Putamen (tissue), 1 donor: ENCODE data around the gene GLRX2.

Source experiments
- DNase-seq: peaks from one replicate; pipeline ENCODE4 v3.0.0-alpha.2; 2016; ENCODE audit warnings: low spot score

The GLRX2 gene

DNA sequence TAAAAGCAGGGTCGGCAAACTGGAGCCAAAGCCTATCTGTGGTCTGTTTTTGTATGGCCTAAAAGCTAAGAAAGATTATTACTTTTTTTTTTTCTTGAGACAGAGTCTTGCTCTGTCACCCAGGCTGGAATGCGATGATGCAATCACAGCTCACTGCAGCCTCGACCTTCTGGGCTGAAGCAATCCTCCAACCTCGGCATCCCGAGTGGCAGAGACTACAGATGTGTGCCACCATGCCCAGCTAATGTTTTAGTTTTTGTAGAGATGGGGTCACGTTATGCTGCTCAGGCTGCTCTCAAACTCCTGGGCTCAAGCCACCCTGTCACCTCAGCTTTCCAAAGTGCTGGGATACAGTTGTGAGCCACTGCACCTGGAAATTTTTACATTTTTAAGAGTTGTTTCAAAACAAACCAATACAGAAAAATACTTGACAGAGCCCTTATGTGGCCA lies 6.5 kb upstream of the GLRX2 start:
- no peak for DNase-seq

DNA sequence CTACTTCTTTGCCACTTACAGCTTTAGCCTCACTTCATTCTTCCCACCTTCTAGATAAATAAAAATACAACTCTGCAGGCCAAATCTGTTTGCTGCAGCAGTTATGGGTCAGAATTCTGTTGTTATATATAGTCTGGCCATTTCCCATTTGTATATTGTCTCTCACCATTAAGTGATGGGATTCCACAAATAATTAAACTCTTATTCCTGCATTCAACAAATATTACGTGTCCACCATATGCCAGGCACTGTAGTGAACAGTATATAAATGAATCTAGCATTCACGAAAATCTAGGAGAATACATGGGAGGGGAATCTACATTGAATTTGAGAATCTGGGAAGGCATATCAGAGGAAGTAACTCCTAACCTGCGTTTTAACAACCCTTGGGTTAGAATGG lies 5.7 kb upstream of the GLRX2 start:
- no peak for DNase-seq

DNA sequence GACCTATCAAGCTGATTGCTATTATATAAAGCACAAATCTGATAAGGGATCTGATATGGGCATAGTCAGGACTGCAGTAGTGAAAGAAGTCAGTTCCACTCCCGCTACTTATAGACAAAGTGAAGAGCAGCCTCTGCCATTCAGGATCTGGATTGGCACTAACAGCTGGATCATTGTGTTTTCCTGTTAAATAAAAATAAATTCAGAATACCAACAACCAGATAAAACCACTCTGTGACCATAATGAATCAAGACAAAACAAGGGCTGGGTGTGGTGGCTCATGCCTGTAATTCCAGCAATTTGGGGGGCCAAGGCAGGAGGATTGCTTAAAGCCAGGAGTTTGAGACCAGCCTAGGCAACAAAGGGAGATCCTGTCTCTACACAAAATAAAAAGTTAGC lies 5.0 kb upstream of the GLRX2 start:
- no peak for DNase-seq

DNA sequence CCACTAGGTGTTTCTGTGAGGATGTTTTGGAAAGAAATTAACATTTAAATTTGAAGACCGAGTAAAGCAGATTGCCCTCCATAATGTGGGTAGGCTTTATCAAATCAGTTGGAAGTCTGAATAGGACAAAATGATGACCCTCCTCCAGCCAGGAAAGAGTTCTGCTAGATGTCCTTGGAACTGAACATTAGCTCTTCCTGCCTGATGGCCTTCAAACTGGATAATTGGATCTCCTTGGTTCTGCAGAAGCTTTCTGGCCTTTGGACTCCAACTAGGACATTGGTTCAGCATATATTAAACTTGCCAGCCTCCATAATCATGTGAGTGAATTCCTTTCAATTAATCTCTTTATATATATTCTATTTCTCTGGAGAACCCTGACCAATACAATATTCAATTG lies 4.4 kb upstream of the GLRX2 start:
- no peak for DNase-seq

DNA sequence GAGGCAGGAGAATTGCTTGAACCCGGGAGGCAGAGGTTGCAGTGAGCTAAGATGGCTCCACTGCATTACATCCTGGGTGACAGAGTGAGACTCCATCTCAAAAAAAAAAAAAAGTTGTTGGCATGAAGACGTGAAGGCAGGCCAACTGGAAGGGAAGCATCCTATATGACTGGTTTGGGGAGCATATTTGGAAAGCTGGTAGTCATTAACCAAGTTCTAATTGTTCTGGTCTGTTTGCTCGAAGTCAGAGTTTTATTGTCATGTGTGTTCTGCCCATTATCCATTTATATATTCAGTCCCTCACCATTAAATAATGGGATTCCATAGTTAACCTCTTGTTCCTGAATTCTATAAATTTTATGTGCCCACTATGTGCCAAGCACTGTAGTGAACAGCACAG lies 3.3 kb upstream of the GLRX2 start:
- DNase-seq, result no peak

DNA sequence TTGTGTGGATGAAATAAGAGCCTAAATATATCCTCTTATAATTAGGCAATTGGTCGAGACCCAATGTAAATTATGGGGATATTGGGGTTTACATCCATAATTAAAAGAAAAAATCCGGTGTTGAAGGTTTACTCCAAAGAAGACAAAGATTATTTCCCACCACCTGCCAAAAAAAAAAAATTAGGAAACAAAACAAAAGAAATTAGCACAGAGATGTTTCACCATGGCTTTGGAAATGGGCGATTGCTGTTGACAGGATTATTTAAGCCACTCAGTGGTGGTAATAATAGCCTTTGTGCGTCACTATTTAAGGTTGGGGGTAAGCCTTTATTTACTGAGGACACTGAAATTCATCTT lies 585 bp upstream of the GLRX2 start:
- DNase-seq, result no peak

DNA sequence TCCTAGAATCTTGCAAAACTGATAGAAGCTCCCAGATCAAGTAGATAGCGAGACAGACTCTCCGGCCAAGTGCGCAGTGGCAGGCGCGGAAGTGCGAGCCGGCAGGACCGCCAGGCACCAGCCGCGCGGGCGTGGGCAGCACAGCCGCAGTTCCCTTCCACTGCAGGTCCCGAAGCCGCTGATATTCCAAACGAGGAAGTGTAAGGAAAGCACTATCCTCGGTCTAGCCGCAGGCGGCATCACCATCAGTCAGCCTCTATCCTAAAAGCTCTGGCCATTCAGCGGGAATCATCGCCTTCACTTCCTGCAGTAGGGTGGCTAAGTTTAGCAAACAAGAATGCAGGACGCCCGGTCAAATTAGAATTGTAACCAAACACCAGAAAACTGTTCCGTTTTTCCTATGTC lies 710 bp downstream of the GLRX2 start:
- peak; percentile 35 for DNase-seq

DNA sequence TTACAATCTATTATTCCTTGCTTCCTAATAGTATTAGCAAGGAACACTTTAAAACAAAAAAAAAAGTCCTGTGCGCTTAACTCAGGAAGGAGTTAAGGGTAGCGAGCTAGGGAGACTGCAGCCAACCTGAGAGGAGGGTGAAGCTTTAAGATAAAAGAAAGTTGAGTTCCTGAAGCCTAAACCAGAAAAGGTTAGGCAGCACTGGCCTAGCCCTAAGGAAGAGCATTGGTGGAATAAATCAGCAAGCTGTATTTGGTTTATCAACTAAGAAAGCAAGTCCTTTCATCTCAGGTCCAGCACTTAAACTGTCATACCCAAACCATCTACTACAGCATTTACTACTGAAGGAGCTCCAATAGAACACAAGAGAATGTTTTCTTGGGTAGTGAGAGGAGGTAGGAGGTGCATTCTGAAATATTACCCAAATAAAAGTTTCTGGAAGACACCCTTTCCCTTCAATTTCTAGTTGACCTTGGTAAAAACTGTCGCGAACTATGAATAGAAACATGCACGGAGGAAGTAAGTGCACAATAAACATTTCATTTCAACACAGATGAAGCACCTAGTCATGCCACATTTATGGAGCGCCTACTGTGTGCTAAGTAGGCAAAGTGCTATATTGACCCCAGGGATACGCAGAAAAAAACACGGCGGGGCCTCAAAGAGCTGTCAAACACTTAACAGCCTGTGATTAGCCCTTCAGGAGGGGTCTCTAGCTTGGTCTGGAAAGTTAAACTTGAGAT lies 1.3 kb downstream of the GLRX2 start:
- no peak for DNase-seq

DNA sequence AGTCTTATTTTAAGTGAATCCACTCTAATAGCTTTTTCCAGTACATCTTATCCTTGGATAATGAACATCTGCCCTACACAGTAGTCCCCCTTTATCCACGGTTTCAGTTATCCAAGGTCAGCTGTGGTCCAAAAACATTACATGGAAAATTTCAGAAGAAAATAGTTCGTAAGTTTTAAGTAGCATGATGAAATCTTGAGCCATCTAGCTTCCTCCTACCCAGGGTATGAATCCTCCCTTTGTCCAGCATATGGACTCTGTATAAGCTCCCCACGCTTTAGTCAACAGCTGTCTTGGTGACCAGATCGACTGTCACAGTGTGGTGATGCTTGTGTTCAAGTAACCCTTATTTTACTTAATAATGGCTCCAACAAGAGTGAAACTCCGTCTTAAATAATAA lies 2.6 kb downstream of the GLRX2 start:
- no peak for DNase-seq

DNA sequence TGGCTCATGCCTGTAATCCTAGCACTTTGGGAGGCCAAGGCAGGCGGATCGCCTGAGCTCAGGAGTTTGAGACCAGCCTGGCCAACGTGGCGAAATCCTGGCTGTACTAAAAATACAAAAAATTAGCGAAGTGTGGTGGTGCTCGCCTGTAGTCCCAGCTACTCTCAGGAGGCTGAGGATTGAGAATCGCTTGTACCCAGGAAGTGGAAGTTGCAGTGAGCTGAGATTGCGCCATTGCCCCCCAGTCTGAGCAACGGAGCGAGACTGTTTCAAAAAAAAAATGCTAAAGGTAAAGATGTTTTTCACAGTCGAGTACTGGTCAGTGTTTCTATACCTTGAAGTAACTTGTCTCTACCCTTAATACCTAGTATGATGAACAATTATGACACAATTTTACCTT lies 11.1 kb downstream of the GLRX2 start:
- no peak for DNase-seq

DNA sequence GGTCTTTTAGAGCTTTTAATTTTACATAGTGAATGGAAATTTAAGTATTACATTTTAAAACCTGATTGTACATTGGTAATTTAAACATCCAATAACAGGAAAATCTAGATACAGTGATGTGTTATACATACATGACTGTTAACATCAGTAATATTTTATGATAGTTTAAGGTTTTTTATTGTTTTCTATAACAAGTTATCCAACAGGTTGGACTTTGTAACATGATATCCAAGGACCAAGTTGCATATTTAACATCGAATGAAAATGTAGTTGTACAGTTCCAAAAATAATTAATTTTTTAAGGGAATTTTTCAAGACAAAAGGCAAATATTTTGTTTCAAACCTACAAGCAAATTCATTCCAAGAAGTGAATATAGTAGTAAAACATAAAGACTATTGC lies 14.3 kb downstream of the GLRX2 start:
- no peak for DNase-seq

DNA sequence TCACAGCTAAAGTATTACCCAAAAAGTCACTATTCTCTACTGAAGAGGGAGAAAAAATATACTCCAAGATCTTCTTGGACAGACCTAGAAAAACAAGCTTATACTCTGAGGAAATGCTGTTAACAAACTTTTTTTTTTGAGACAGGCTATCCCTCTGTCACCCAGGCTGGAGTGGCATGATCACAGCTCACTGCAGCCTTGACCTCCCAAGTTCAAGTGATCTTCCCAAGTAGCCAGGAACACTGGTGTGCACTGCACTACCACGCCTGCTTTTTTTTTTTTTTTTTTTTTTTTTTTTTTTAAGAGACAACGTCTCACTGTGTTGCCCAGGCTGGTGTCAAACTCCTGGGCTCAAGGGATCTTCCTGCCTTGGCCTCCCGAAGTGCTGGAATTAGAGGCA lies 17.3 kb downstream of the GLRX2 start:
- DNase-seq, result no peak

DNA sequence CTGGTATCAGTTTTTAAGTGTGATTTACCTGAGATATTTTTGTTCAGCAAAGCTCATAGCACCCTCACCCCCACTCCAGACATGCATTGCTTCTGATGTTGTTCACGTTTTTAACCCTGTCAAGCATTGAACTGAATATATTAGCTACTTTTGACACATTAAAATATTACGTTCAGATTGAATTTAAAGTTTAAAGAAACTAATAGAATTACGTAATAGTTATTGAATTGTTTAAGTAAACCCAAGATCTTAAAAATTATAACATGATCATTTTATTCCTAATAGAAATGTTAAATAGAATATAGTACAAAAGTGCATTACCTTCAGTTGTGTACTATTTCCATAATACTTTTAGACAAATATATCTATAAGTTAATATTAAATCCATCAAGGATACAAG lies 18.9 kb downstream of the GLRX2 start:
- no peak for DNase-seq

DNA sequence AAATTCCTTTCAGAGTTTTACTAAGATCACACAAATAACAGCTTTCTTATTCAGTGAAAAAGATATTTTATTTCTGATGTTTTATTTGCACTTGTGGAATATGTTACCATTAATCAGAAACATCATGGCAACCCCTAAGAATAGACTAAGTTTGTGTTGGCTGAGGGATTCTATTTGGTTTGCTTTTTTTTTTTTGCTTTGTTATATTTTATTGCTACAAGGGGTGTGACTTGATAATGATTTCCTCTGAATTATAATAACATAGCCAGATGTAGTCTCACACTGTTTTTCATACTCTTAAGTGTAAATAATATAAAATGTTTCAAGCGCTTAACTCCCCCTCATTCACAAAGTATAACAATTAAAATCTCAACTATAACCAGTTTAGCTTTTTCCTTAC lies 20.0 kb downstream of the GLRX2 start:
- DNase-seq, result no peak

DNA sequence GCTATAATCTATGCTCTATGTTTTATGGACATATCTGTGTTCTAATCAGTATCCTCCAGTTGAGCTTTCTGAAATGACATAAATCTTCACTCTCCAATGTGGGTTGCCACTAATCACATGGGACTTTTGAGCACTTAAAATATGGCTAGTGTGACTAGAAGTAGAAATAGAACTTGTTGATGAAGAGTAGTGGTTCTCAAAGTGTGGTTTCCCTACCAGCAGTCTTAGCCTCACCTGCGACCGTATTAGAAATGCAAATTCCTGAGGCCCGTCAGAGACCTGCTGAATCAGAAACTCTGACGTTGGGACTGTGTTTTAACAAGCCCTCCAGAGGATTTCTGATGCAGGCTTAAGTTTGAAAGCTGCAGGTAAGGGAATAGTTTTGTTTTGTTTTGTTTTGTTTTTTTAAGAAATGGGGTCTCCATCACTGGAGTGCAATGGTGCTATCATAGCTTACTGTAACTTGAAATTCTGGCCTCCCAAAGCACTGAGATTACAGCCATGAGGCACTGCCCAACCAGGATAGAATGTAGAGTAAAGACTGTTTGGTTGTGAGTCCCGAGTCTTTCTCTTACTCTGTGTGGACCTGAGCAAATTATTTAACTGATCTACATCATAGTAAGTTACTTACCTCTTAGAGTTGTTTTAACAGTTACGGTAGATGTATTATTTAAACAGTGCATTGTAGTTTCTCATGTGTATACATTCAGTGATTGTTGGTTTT lies 21.7 kb downstream of the GLRX2 start:
- no peak for DNase-seq

DNA sequence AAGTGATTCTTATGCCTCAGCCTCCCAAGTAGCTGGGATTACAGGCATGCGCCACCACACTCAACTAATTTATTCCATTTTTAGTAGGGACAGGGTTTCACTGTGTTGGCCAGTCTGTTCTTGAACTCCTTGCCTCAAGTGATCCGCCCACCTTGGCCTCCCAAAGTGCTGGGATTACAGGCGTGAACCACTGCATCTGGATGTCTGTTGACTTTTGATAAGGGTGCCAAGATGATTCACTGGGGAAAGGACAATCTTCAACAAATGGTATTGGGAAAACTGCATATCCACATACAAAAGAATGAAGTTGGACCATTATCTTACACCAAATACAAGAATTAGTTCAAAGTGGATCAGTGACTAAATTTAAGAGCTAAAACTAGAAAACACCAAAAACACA lies 26.0 kb downstream of the GLRX2 start:
- DNase-seq, result no peak

DNA sequence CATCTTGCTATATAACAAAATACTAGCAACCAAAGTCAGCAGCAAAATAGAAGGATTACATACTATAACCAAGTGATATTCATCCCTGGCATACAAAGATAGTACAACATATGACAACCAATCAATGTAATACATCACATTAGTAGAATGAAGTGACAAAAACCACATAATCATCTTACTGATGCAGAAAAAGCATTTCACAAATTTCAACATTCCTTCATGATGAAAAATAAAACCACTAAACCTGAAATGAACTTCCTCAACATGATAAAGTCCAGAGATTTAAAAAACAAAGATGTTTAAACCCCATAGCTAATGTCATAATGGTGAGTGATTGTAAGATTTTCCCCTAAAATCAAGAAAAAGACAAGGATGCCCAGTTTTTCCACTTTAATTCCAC lies 27.2 kb downstream of the GLRX2 start:
- no peak for DNase-seq

DNA sequence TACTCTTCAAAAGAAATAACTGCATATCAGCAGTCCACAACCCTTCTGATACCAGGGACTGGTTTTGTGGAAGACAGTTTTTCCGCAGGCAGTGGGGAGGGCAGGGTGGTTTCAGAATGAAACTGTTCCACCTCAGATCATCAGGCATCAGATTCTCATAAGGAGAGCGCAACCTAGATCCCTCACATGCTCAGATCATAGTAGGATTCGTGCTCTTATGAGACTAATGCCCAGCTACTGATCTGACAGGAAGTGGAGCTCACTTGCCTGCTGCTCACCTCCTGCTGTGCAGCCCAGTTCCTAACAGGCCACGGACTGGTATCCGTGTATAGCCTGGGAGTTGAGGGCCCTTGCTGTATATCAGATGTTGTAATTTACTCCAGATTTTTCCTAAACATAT lies 34.3 kb downstream of the GLRX2 start:
- no peak for DNase-seq

DNA sequence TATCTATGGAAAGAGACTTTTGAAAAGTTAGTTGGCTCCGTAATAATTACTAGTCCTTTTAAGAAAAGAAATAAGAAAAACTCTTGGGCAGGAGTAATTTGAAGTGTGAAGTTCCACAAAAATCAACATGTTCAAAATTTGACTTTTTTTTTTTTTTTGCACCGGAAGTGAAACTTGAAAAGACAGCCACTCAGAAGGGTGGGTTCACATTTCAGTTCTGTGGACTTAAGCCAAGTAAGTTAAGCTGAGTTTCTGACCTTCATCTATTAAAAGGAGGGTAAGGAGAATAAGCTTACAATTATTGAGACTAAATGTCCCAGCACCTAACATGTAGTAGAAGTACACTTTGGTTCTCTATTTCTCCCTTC lies 34.8 kb downstream of the GLRX2 start:
- DNase-seq, result no peak

DNA sequence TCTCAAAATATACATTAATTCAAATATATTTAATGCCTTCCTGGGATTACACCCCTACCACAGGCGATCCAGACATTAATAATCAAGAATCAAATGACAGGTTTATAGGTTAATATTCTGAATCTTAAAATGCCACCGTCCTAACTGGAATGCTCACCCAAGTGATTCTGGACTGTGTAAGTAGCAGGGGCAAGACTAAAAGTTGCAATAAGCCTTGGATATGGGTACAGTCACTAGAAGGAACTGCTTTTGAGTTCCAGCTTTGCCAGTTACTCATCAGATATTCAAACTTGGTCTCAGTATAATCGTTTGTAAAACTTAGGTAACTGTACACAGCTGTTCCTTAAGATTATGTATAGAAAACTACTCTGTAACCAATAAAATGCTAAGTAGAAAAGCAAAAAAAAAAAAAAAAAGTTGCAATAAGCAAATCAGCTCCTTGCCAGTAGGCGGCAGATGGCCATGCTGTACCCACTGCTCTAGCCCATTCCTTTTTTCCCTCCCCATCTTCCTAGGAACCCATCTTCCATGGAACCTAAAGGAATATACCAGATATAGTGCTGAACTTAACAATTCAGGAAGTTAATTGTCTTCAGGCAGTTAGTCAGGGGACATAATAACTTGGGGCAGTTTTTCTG lies 35.3 kb downstream of the GLRX2 start:
- no peak for DNase-seq

DNA sequence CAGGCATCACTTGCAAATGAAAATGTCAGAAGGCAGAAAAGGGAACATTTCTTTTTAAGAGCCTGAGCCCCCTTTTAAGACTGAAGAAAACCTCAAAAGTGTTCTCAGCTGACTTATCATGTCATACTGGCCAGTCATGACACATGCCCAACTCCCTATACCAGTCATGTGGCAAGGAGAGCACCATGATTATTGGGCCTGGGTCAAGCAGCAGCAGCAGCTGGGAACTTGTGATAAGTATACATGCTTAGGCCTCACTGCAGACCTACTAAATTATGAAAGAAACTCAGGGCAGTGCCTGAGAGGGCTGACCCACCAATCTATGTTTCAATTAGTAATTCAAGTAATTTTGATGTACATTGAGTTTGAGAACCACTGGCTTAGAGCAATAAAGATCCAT lies 37.2 kb downstream of the GLRX2 start:
- no peak for DNase-seq

DNA sequence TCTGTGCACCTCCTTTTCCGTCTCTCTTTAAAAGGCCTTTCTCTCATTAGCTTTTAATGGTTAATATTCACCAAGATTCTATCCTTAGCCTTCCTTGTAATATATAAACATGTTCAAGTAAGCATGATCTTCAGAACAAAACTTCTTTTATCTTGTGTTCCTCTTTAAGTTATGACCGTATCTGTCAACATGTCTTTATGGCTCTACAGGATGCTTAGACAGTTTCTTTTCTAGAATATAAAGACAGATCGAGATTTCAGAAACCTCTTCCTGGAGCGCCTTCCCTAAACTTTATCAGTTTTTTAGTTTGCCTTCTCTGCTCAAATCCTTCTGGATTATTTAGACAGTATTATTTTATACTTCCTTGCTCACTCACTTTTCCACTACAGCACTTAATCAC lies 38.6 kb downstream of the GLRX2 start:
- no peak for DNase-seq

DNA sequence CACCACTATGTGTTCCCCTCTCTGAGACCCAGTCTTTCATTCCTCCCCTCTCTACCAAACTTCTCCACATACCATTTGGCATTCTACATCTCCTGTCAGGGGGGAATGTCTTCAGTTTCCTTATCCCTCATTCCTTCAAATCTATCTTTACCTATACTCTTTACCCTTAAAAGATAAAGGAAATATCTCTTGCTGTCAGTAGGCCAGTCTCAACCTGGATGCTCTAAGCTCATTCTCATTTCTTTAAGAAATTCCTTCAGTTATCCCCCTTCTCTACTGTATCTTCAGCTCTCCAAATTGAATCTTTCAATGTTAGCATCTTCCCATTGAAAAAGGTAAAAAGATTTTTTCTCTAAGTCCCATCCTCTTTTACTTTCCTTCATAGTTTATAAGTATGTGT lies 39.3 kb downstream of the GLRX2 start:
- DNase-seq, result no peak
